Measurements from ENCODE around the gene ASCC3. TPM values are rescaled to one million over a fixed set of nuclear protein-coding genes. Genes with fewer than 3 reads are reported as not detected.

ASCC3 gene
- total RNA-seq, 2 experiments from 2014 or later = 55.9 to 58.4 TPM

GRCh38 chr6:100465701-100466409 lies 415.3 kb downstream of the ASCC3 start:
- intact Hi-C loops (cut with micrococcal nuclease) = loop anchor here (1.0 to 5.0 kb wide), 3 partner anchors 9 to 931 kb away; no protein-coding TSS in a partner anchor
- CTCF ChIA-PET = interaction anchor here (0.6 to 1.1 kb wide), 2 partner anchors 16 to 18 kb away, joined by 3 read pairs; no protein-coding TSS in a partner anchor
- Mint-ChIP-seq H3K36me3 (ENCODE audit: low read depth) (peaks cover 18% of the 10 kb centered on the region), H3K27me3 (ENCODE audit: low read depth) (peaks cover 84% of the 10 kb centered on the region), H3K9me3 (peaks cover 8% of the 10 kb centered on the region), H3K4me1 (ENCODE audit: low read depth) (peaks cover 34% of the 10 kb centered on the region), H3K4me3 (no peak overlapping the region), H3K27ac (no peak overlapping the region)
- no peak for DNase-seq

GRCh38 chr6:100464903-100465700 lies 416.0 kb downstream of the ASCC3 start, which contains the start of gene SIM1:
Gene SIM1, minus strand, starts transcription at chr6:100464921. Its CDS starts 1,453 bp downstream, at chr6:100463468.
- DNase-seq = no peak
- peaks cover 34% of the 10 kb centered on the region for H3K4me1 Mint-ChIP-seq (ENCODE audit: low read depth)
- intact Hi-C loops (cut with micrococcal nuclease) = loop anchor here (2.0 to 5.0 kb wide), 2 partner anchors 854 to 932 kb away; no protein-coding TSS in a partner anchor
- peaks cover 8% of the 10 kb centered on the region for H3K9me3 Mint-ChIP-seq
- CTCF ChIA-PET = interaction anchor here (0.6 to 1.1 kb wide), 2 partner anchors 15 to 17 kb away, joined by 3 read pairs; no protein-coding TSS in a partner anchor
- peaks cover 83% of the 10 kb centered on the region for H3K27me3 Mint-ChIP-seq (ENCODE audit: low read depth)
- H3K36me3 Mint-ChIP-seq (ENCODE audit: low read depth) = peaks cover 18% of the 10 kb centered on the region
- no peak within 1 kb of the TSS for H3K27ac Mint-ChIP-seq
- peak within 1 kb of the TSS; percentile 18 for H3K4me3 Mint-ChIP-seq

GRCh38 chr6:100464162-100464851 lies 416.8 kb downstream of the ASCC3 start:
- CTCF ChIA-PET = interaction anchor here (1.1 kb wide), 1 partner anchor 16 kb away, joined by 3 read pairs; no protein-coding TSS in a partner anchor
- H3K27ac Mint-ChIP-seq = no peak overlapping the region

GRCh38 chr6:100463630-100464161 lies 417.4 kb downstream of the ASCC3 start:
- peaks cover 8% of the 10 kb centered on the region for H3K9me3 Mint-ChIP-seq
- no peak for DNase-seq
- peaks cover 19% of the 10 kb centered on the region for H3K36me3 Mint-ChIP-seq (ENCODE audit: low read depth)
- H3K27ac Mint-ChIP-seq = no peak overlapping the region
- intact Hi-C loops (cut with micrococcal nuclease) = loop anchor here (2.0 kb wide), 1 partner anchor 853 kb away; no protein-coding TSS in a partner anchor
- no peak overlapping the region for H3K4me3 Mint-ChIP-seq
- H3K4me1 Mint-ChIP-seq (ENCODE audit: low read depth) = peaks cover 34% of the 10 kb centered on the region
- CTCF ChIA-PET = no interaction called here
- peaks cover 84% of the 10 kb centered on the region for H3K27me3 Mint-ChIP-seq (ENCODE audit: low read depth)

More at GRCh38 chr6:100464162-100464851, 416.8 kb downstream of the ASCC3 start:
- no peak for DNase-seq
- intact Hi-C loops (cut with micrococcal nuclease) = loop anchor here (2.0 kb wide), 1 partner anchor 854 kb away; no protein-coding TSS in a partner anchor
- H3K36me3 Mint-ChIP-seq (ENCODE audit: low read depth) = peaks cover 18% of the 10 kb centered on the region
- no peak overlapping the region for H3K4me3 Mint-ChIP-seq
- H3K27me3 Mint-ChIP-seq (ENCODE audit: low read depth) = peaks cover 83% of the 10 kb centered on the region
- peaks cover 34% of the 10 kb centered on the region for H3K4me1 Mint-ChIP-seq (ENCODE audit: low read depth)
- H3K9me3 Mint-ChIP-seq = peaks cover 8% of the 10 kb centered on the region

GRCh38 chr6:100462706-100463629 lies 418.2 kb downstream of the ASCC3 start:
- intact Hi-C loops (cut with micrococcal nuclease) = no loop called here
- Mint-ChIP-seq H3K36me3 (ENCODE audit: low read depth) (peaks cover 16% of the 10 kb centered on the region), H3K4me1 (ENCODE audit: low read depth) (peaks cover 33% of the 10 kb centered on the region), H3K27me3 (ENCODE audit: low read depth) (peaks cover 84% of the 10 kb centered on the region), H3K9me3 (peaks cover 8% of the 10 kb centered on the region), H3K27ac (no peak overlapping the region), H3K4me3 (no peak overlapping the region)
- CTCF ChIA-PET = no interaction called here
- no peak for DNase-seq

- DNase-seq = no peak
- Mint-ChIP-seq H3K4me3 (no peak overlapping the region), H3K9me3 (peaks cover 10% of the 10 kb centered on the region), H3K27ac (no peak overlapping the region), H3K4me1 (ENCODE audit: low read depth) (peaks cover 27% of the 10 kb centered on the region), H3K36me3 (ENCODE audit: low read depth) (peaks cover 16% of the 10 kb centered on the region), H3K27me3 (ENCODE audit: low read depth) (peaks cover 84% of the 10 kb centered on the region)
- intact Hi-C loops (cut with micrococcal nuclease) = no loop called here
- CTCF ChIA-PET = no interaction called here
Measured at GRCh38 chr6:100461917-100462705, 419.0 kb downstream of the ASCC3 start.

GRCh38 chr6:100461278-100461916 lies 419.7 kb downstream of the ASCC3 start:
- peaks cover 14% of the 10 kb centered on the region for H3K36me3 Mint-ChIP-seq (ENCODE audit: low read depth)
- DNase-seq = no peak
- intact Hi-C loops (cut with micrococcal nuclease) = no loop called here
- no peak overlapping the region for H3K27ac Mint-ChIP-seq
- H3K4me1 Mint-ChIP-seq (ENCODE audit: low read depth) = peaks cover 20% of the 10 kb centered on the region
- CTCF ChIA-PET = no interaction called here
- H3K4me3 Mint-ChIP-seq = no peak overlapping the region
- H3K9me3 Mint-ChIP-seq = peaks cover 4% of the 10 kb centered on the region
- H3K27me3 Mint-ChIP-seq (ENCODE audit: low read depth) = peaks cover 83% of the 10 kb centered on the region

GRCh38 chr6:100460650-100461204 lies 420.4 kb downstream of the ASCC3 start:
- peaks cover 16% of the 10 kb centered on the region for H3K4me1 Mint-ChIP-seq (ENCODE audit: low read depth)
- H3K4me3 Mint-ChIP-seq = no peak overlapping the region
- DNase-seq = no peak
- H3K36me3 Mint-ChIP-seq (ENCODE audit: low read depth) = peaks cover 14% of the 10 kb centered on the region
- intact Hi-C loops (cut with micrococcal nuclease) = no loop called here
- H3K27me3 Mint-ChIP-seq (ENCODE audit: low read depth) = peaks cover 83% of the 10 kb centered on the region
- H3K27ac Mint-ChIP-seq = no peak overlapping the region
- peaks cover 2% of the 10 kb centered on the region for H3K9me3 Mint-ChIP-seq
- CTCF ChIA-PET = no interaction called here

- Mint-ChIP-seq H3K4me3 (no peak overlapping the region), H3K9me3 (peaks cover 5% of the 10 kb centered on the region), H3K36me3 (ENCODE audit: low read depth) (peaks cover 10% of the 10 kb centered on the region), H3K4me1 (ENCODE audit: low read depth) (peaks cover 10% of the 10 kb centered on the region), H3K27me3 (ENCODE audit: low read depth) (peaks cover 83% of the 10 kb centered on the region), H3K27ac (no peak overlapping the region)
- no peak for DNase-seq
- CTCF ChIA-PET = no interaction called here
- intact Hi-C loops (cut with micrococcal nuclease) = loop anchor here (5.0 kb wide), 1 partner anchor 943 kb away; no protein-coding TSS in a partner anchor
Measured at GRCh38 chr6:100459592-100460184, 421.4 kb downstream of the ASCC3 start.

Measured in activated naive CD4-positive, alpha-beta T cell treated with anti-CD3 and anti-CD28 coated beads for 36 hours (primary cell).